Urinary bladder (tissue), 4 donors: ENCODE data around the gene C1QTNF1. TPM values are rescaled to one million over a fixed set of nuclear protein-coding genes. Genes with fewer than 3 reads are reported as not detected.

Source experiments
- DNase-seq: peaks from one replicate; pipeline ENCODE4 v3.0.0-alpha.2; 2015; ENCODE audit errors: extremely low spot score
- H3K27ac ChIP-seq: one replicate; pipeline ENCODE4 v1.5.1; 2013; ENCODE audit warnings: low read depth, mild to moderate bottlenecking, moderate library complexity
- H3K36me3 ChIP-seq: one replicate; pipeline ENCODE4 v1.6.1; 2013; ENCODE audit warnings: mild to moderate bottlenecking, moderate library complexity; ENCODE audit not compliant: insufficient read depth
- H3K4me1 ChIP-seq: one replicate; pipeline ENCODE4 v1.6.1; 2013; ENCODE audit warnings: mild to moderate bottlenecking, moderate library complexity; ENCODE audit not compliant: insufficient read depth
- H3K4me3 ChIP-seq: one replicate; pipeline ENCODE4 v1.5.1; 2013; ENCODE audit warnings: low read depth, low read length
- WGBS: extraction: QIAGEN DNeasy Blood & Tissue Kit; methylation state at CpG from one replicate; pipeline ENCODE4 v1.1.7; 2013; 5-methylcytosine and 5-hydroxymethylcytosine counted together
- polyA plus RNA-seq: library from polyadenylated mRNA; stranded (reverse); fragments of 200-250 nt; gene quantifications from one replicate; pipeline ENCODE4 v1.2.3, GENCODE V29; 2013
- total RNA-seq: library from RNA; depleted of rRNA; stranded (reverse); fragments of >200 nt; gene quantifications from one replicate; pipeline ENCODE4 v1.2.3, GENCODE V29; 2014
- donor health status: healthy with polysubstance abuse.
- donor health status: healthy.

Gene C1QTNF1
- total and polyA plus RNA-seq, 2 donors, result 5.2 to 85.0 TPM

- Histone ChIP-seq H3K4me1 (no peaks in the 10 kb centered on the region), H3K36me3 (no peaks in the 10 kb centered on the region), H3K4me3 (peak overlapping the region; percentile 29), H3K27ac (peak overlapping the region; percentile 38)
- WGBS, result 10% methylated on average over 15 of the region's 15 CpGs
- DNase-seq, result no peak
These were observed 37.2 kb upstream of the C1QTNF1 start for GRCh38 chr17:78986649-78987328.

- 52% methylated on average over 6 of the region's 6 CpGs for WGBS
- Histone ChIP-seq H3K27ac (no peak overlapping the region), H3K4me3 (no peak overlapping the region), H3K4me1 (no peaks in the 10 kb centered on the region), H3K36me3 (no peaks in the 10 kb centered on the region)
- no peak for DNase-seq
These were observed 35.8 kb upstream of the C1QTNF1 start for GRCh38 chr17:78988152-78988551.

GRCh38 chr17:78990349-78991016 is 33.5 kb upstream of the C1QTNF1 start:
- Histone ChIP-seq H3K36me3 (no peaks in the 10 kb centered on the region), H3K4me3 (no peak overlapping the region)
- no peak for DNase-seq

GRCh38 chr17:78991017-78991738 is 32.8 kb upstream of the C1QTNF1 start:
- Histone ChIP-seq H3K4me3 (no peak overlapping the region), H3K4me1 (no peaks in the 10 kb centered on the region), H3K27ac (no peak overlapping the region), H3K36me3 (no peaks in the 10 kb centered on the region)
- whole genome bisulfite sequencing, result 92% methylated on average over 33 of the region's 33 CpGs
- no peak for DNase-seq

More at GRCh38 chr17:78990349-78991016, 33.5 kb upstream of the C1QTNF1 start:
- WGBS, result 97% methylated on average over 29 of the region's 29 CpGs
- no peak overlapping the region for H3K27ac ChIP-seq
- no peaks in the 10 kb centered on the region for H3K4me1 ChIP-seq

- Histone ChIP-seq H3K4me1 (no peaks in the 10 kb centered on the region), H3K36me3 (no peaks in the 10 kb centered on the region), H3K4me3 (no peak overlapping the region), H3K27ac (no peak overlapping the region)
- DNase-seq, result no peak
- 91% methylated on average over 22 of the region's 22 CpGs for WGBS
These were observed 31.9 kb upstream of the C1QTNF1 start for GRCh38 chr17:78991906-78992532.

GRCh38 chr17:78992542-78993212 is 31.3 kb upstream of the C1QTNF1 start:
- WGBS, result 74% methylated on average over 12 of the region's 12 CpGs
- DNase-seq, result no peak
- no peak overlapping the region for H3K27ac ChIP-seq
- H3K4me3 ChIP-seq, result no peak overlapping the region
- no peaks in the 10 kb centered on the region for H3K36me3 ChIP-seq
- no peaks in the 10 kb centered on the region for H3K4me1 ChIP-seq

GRCh38 chr17:78993241-78993956 is 30.6 kb upstream of the C1QTNF1 start:
- Histone ChIP-seq H3K27ac (no peak overlapping the region), H3K4me3 (no peak overlapping the region), H3K4me1 (no peaks in the 10 kb centered on the region), H3K36me3 (no peaks in the 10 kb centered on the region)
- WGBS, result 79% methylated on average over 49 of the region's 49 CpGs
- no peak for DNase-seq

GRCh38 chr17:78993981-78994671 is 29.8 kb upstream of the C1QTNF1 start:
- DNase-seq, result no peak

GRCh38 chr17:78995022-78995760 is 28.8 kb upstream of the C1QTNF1 start:
- Histone ChIP-seq H3K27ac (no peak overlapping the region), H3K36me3 (no peaks in the 10 kb centered on the region), H3K4me1 (no peaks in the 10 kb centered on the region), H3K4me3 (no peak overlapping the region)
- 95% methylated on average over 34 of the region's 34 CpGs for WGBS
- DNase-seq, result no peak

More at GRCh38 chr17:78993981-78994671, 29.8 kb upstream of the C1QTNF1 start:
- 89% methylated on average over 22 of the region's 22 CpGs for WGBS
- no peak overlapping the region for H3K4me3 ChIP-seq
- H3K27ac ChIP-seq, result no peak overlapping the region
- H3K4me1 ChIP-seq, result no peaks in the 10 kb centered on the region
- no peaks in the 10 kb centered on the region for H3K36me3 ChIP-seq

GRCh38 chr17:78995761-78996451 is 28.1 kb upstream of the C1QTNF1 start:
- no peaks in the 10 kb centered on the region for H3K36me3 ChIP-seq
- DNase-seq, result no peak
- H3K27ac ChIP-seq, result no peak overlapping the region
- 66% methylated on average over 18 of the region's 18 CpGs for WGBS
- no peak overlapping the region for H3K4me3 ChIP-seq
- H3K4me1 ChIP-seq, result no peaks in the 10 kb centered on the region

- no peaks in the 10 kb centered on the region for H3K36me3 ChIP-seq
- no peak overlapping the region for H3K4me3 ChIP-seq
- DNase-seq, result no peak
- no peak overlapping the region for H3K27ac ChIP-seq
- 89% methylated on average over 16 of the region's 16 CpGs for WGBS
- H3K4me1 ChIP-seq, result no peaks in the 10 kb centered on the region
These were observed 27.2 kb upstream of the C1QTNF1 start for GRCh38 chr17:78996781-78997201.
